Panc1 (cell line): ENCODE results near the gene FIGN. TPM values are rescaled to one million over a fixed set of nuclear protein-coding genes. Genes with fewer than 3 reads are reported as not detected.

Experiments
- ATAC-seq: fragments of 200-7000 bp; cut with Tn5 transposase; 2 replicates; pipeline ENCODE4 v1.9.1; 2020; ENCODE audit warnings: mild to moderate bottlenecking, moderate library complexity
- BruUV-seq: library from RNA; stranded (reverse); fragments of 400-500 nt; replicated peaks from 2 replicates; lab custom pipeline; 2021; lab: Mats Ljungman, UMichigan
- CTCF ChIA-PET: fragments of 300-600 bp; sonication (Branson Sonifier 250); formaldehyde crosslinking; loops from one replicate; lab custom pipeline; 2022; ENCODE audit warnings: antibody characterized with exemption; lab: Charles Lee
- POLR2A ChIA-PET: fragments of 300-600 bp; sonication (Branson Sonifier 250); formaldehyde crosslinking; loops from one replicate; lab custom pipeline; 2022; ENCODE audit warnings: antibody characterized with exemption; lab: Charles Lee
- DNase-seq: peaks from one replicate; pipeline ENCODE4 v3.0.0-alpha.2; 2010; ENCODE audit warnings: low read depth, low spot score
- H3K27ac ChIP-seq: 2 replicates; pipeline ENCODE4 v1.5.1; 2011; ENCODE audit warnings: mild to moderate bottlenecking, low read length, inconsistent platforms
- H3K27me3 ChIP-seq: fragments of 200-500 bp; sonication (Bioruptor generic); 2 replicates; pipeline ENCODE4 v1.6.0; 2014; ENCODE audit warnings: low read length, inconsistent platforms; ENCODE audit not compliant: control insufficient read depth, insufficient read depth
- H3K36me3 ChIP-seq: fragments of 200-500 bp; sonication (Bioruptor generic); 2 replicates; pipeline ENCODE4 v1.5.1; 2014; ENCODE audit warnings: inconsistent platforms, mild to moderate bottlenecking, low read length, moderate library complexity; ENCODE audit not compliant: control insufficient read depth, insufficient read depth
- H3K4me1 ChIP-seq: 2 replicates; pipeline ENCODE4 v1.5.1; 2011; ENCODE audit warnings: inconsistent platforms, mild to moderate bottlenecking, low read length, moderate library complexity; ENCODE audit not compliant: control insufficient read depth, insufficient read depth
- H3K4me3 ChIP-seq, 2 experiments: 2 replicates each; pipeline ENCODE4 v1.5.1; 2011 to 2012; ENCODE audit warnings: low read depth in 2 of 2, low read length in 2 of 2, mild to moderate bottlenecking in 2 of 2, inconsistent platforms in 1 of 2, moderate library complexity in 1 of 2
- H3K9me3 ChIP-seq: fragments of 200-500 bp; sonication (Bioruptor generic); 2 replicates; pipeline ENCODE4 v1.5.1; 2014; ENCODE audit warnings: low read depth, mild to moderate bottlenecking, inconsistent platforms, low read length, moderate library complexity; ENCODE audit not compliant: control insufficient read depth, insufficient read depth
- POLR2AphosphoS5 ChIP-seq: IDR thresholded peaks from 2 replicates; pipeline ENCODE4 v1.6.1; 2012; ENCODE audit warnings: mild to moderate bottlenecking, low read depth, low read length, moderate library complexity
- REST ChIP-seq, 2 experiments: IDR thresholded peaks; 2 replicates each; pipeline ENCODE4 v1.6.1; 2011 to 2012; ENCODE audit warnings: low read depth in 2 of 2, control low read depth in 1 of 2, low read length in 1 of 2, mild to moderate bottlenecking in 1 of 2, moderate library complexity in 1 of 2; ENCODE audit not compliant: insufficient read depth in 1 of 2
- SIN3A ChIP-seq: IDR thresholded peaks from 2 replicates; pipeline ENCODE4 v1.6.1; 2012; ENCODE audit warnings: low read depth, mild to moderate bottlenecking, low read length, moderate library complexity, borderline replicate concordance; ENCODE audit not compliant: insufficient read depth
- TCF7L2 ChIP-seq: IDR thresholded peaks from 2 replicates; pipeline ENCODE4 v1.6.1; 2011; ENCODE audit warnings: mild to moderate bottlenecking, low read depth, low read length, inconsistent platforms
- in situ Hi-C: cut with HindIII; loops from 2 replicates; pipeline ENCODE4 v1.10.0; 2016; ENCODE audit warnings: low sequenced_read_pairs, low pct_unique_long_range_greater_than_20kb
- intact Hi-C: fragments of 100-400 bp; cut with micrococcal nuclease; formaldehyde crosslinking; loops from one replicate; pipeline ENCODE4 v1.10.0; 2022; ENCODE audit not compliant: unreplicated experiment
- total RNA-seq: library from RNA; stranded (reverse); gene quantifications from one replicate; pipeline ENCODE4 v1.2.1, GENCODE V29; 2021; ENCODE audit not compliant: unreplicated experiment
- TF ChIP-seq, protein P1 (sequence below): fragments of 450-650 bp; IDR thresholded peaks from 2 replicates; pipeline ENCODE4 v1.5.1; 2017; ENCODE audit warnings: mild to moderate bottlenecking

FIGN gene
- total RNA-seq, 1 experiment from 2014 or later = 19.5 TPM

DNA sequence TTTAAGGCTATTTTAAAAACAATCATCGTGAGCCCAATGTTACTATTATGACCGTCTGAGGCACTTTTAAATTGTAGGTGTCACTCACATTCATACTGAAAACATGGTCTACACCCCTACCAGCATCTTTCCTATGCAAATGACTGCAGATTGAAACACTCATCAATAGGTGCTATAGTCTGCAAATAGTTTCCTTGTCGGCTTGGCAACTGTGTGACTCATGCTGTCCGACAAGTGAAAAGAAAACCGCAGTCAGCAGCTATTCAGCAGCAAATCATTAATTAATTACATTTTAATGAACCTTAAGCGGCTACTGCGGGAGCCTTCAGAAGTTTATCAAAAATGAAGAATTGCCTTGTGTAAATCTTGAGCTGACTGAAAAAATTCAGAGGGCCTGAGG is 134.4 kb downstream of the FIGN start:
- in situ Hi-C loops = no loop called here
- Histone ChIP-seq H3K4me1 (peaks cover 63% of the 10 kb centered on the region), H3K9me3 (no peaks in the 10 kb centered on the region), H3K36me3 (no peaks in the 10 kb centered on the region; the same call in 1 of the 2 replicates), H3K27me3 (no peaks in the 10 kb centered on the region), H3K27ac (peak overlapping the region; percentile 87), H3K4me3 (no peak overlapping the region)
- ChIA-PET CTCF (no interaction called here), POLR2A (no interaction called here)
- DNase-seq (no peak), ATAC-seq (peak; percentile 79; the same call in 1 of the 2 replicates)
- TF ChIP-seq TCF7L2 (no peak), POLR2AphosphoS5 (no peak), SIN3A (no peak), REST (IDR thresholded peaks at IDR 0.05; ENCODE audit: insufficient read depth in 1 of 2, low read depth in 2 of 2, low read length in 1 of 2) (no peak)
- TF ChIP-seq, protein P1, sequence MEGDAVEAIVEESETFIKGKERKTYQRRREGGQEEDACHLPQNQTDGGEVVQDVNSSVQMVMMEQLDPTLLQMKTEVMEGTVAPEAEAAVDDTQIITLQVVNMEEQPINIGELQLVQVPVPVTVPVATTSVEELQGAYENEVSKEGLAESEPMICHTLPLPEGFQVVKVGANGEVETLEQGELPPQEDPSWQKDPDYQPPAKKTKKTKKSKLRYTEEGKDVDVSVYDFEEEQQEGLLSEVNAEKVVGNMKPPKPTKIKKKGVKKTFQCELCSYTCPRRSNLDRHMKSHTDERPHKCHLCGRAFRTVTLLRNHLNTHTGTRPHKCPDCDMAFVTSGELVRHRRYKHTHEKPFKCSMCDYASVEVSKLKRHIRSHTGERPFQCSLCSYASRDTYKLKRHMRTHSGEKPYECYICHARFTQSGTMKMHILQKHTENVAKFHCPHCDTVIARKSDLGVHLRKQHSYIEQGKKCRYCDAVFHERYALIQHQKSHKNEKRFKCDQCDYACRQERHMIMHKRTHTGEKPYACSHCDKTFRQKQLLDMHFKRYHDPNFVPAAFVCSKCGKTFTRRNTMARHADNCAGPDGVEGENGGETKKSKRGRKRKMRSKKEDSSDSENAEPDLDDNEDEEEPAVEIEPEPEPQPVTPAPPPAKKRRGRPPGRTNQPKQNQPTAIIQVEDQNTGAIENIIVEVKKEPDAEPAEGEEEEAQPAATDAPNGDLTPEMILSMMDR = no peak
- intact Hi-C loops = loop anchor here (2.0 to 10.0 kb wide), 2 partner anchors 133 to 253 kb away; partner anchors contain the start of gene FIGN
- no TSS peak for BruUV-seq

DNA sequence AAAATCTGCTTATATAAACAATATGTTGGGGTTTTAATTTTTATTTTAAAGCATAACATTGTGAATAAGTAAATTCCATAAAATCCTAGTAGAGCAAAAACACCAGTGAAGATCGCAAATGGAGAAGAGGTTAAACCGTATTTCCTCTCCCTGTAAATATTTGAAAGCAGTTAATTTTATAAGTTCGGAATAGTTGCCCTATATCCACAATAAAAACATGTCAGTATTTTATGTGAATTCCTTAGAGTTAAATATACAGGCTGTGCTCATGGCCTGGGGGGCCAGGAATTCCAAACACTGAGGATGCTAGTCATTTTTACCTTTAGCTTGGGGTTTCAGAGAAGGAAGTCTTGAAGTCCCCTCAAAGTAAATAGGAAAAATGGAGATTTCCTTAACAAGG is 135.0 kb downstream of the FIGN start:
- H3K9me3 ChIP-seq = no peaks in the 10 kb centered on the region
- ChIA-PET POLR2A (no interaction called here), CTCF (no interaction called here)
- H3K27me3 ChIP-seq = no peaks in the 10 kb centered on the region
- DNase-seq (no peak), ATAC-seq (peak; percentile 86)
- intact Hi-C loops = loop anchor here (2.0 to 10.0 kb wide), 2 partner anchors 134 to 252 kb away; partner anchors contain the start of gene FIGN
- H3K27ac ChIP-seq = peak overlapping the region; percentile 87
- no peak overlapping the region for H3K4me3 ChIP-seq
- H3K36me3 ChIP-seq = no peaks in the 10 kb centered on the region; the same call in 1 of the 2 replicates
- no TSS peak for BruUV-seq
- TF ChIP-seq, protein P1 = no peak
- no peak for TF ChIP-seq SIN3A
- TF ChIP-seq POLR2AphosphoS5 = peak; percentile 45; the same call in 1 of the 2 replicates
- TF ChIP-seq TCF7L2 = peak; percentile 84
- TF ChIP-seq REST (IDR thresholded peaks at IDR 0.05; ENCODE audit: insufficient read depth in 1 of 2, low read depth in 2 of 2, low read length in 1 of 2) = no peak
- H3K4me1 ChIP-seq = peaks cover 58% of the 10 kb centered on the region
- in situ Hi-C loops = no loop called here
